Measurements from ENCODE around the gene NRXN3. TPM values are rescaled to one million over a fixed set of nuclear protein-coding genes. Genes with fewer than 3 reads are reported as not detected.

Gene NRXN3
- total and polyA plus RNA-seq, 2 of the 13 experiments (the other 11 are each of a cell fraction or from before 2014, with no cell fraction given), result 0.03 TPM; not detected in 1

DNA sequence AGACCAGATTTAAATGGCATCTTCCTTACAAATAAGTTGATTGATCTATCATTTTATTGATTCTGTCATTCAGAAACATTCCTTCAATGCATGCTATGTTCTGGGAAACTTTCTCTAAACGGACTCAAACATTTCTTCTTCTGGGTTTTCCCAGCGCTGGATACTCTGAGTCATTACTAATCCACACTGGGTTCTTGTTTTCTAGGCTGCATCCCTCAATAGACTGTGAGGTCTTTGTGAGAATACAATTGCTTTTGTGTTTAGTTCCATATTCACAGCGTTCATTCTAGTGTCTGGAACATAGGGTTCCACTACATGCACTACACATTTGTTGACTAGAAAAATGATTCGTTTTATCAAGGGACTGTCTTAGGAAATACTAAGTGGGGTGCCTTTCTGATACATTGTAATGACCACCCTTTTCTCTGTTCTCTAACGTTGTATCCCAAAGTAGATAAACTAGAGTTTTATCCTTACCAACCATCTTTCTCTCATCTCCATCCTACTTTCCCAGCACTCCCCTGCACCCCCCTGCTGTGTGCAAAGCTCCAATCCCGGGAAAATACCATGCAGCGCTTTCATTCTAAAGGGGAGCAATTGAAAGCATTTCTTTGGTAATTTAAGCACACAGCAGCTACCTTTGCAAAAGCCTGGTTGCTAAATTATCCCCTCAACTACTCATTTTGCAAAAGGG is 1162.5 kb downstream of the NRXN3 start:
- H3K9me3 ChIP-seq (ENCODE audit: low read length), result peaks cover 89% of the 10 kb centered on the region
- H3K4me2 ChIP-seq (ENCODE audit: low read depth, low read length), result no peak overlapping the region
- no peak overlapping the region for H3K4me3 ChIP-seq (replicated peaks in 1 of 3; ENCODE audit: insufficient read depth in 1 of 3, low read depth in 2 of 3, low read length in 3 of 3)
- intact Hi-C loops (cut with micrococcal nuclease; ENCODE audit: unreplicated experiment), result no loop called here
- no peak for FAIRE-seq
- H3K27me3 ChIP-seq (ENCODE audit: control insufficient read depth in 1 of 2, insufficient read depth in 2 of 2, low read length in 2 of 2), result no peaks in the 10 kb centered on the region
- no peak for ATAC-seq
- POLR2A ChIA-PET, result no interaction called here
- no peaks in the 10 kb centered on the region for H3K4me1 ChIP-seq (ENCODE audit: insufficient read depth, low read length)
- BruUV-seq (replicated peaks), result no TSS peak
- H3K79me2 ChIP-seq (ENCODE audit: insufficient read depth, low read length), result no peaks in the 10 kb centered on the region
- CTCF ChIA-PET (ENCODE audit: low intra/inter-chr PET ratio, low total read pairs), result no interaction called here
- in situ Hi-C loops (cut with HindIII; ENCODE audit: extremely low pct_ligation_motif_present, low pct_unique_long_range_greater_than_20kb), result no loop called here
- no peak overlapping the region for H2AFZ ChIP-seq (ENCODE audit: low read length)
- no peak overlapping the region for H3K9ac ChIP-seq (ENCODE audit: insufficient read depth, low read depth, low read length)
- no peak for DNase-seq (ENCODE audit: low spot score)
- no peak overlapping the region for H3K27ac ChIP-seq (ENCODE audit: extremely low read length, insufficient read depth, low read length)
- H4K20me1 ChIP-seq (ENCODE audit: insufficient read depth, low read length), result no peaks in the 10 kb centered on the region
- 14% methylated on average over 7 of the region's 7 CpGs for WGBS (ENCODE audit: low lambda C conversion rate)
- H3K36me3 ChIP-seq (replicated peaks in 1 of 2; ENCODE audit: control insufficient read depth in 1 of 2, insufficient read depth in 2 of 2, low read length in 2 of 2), result no peaks in the 10 kb centered on the region
- TF ChIP-seq, protein P1, sequence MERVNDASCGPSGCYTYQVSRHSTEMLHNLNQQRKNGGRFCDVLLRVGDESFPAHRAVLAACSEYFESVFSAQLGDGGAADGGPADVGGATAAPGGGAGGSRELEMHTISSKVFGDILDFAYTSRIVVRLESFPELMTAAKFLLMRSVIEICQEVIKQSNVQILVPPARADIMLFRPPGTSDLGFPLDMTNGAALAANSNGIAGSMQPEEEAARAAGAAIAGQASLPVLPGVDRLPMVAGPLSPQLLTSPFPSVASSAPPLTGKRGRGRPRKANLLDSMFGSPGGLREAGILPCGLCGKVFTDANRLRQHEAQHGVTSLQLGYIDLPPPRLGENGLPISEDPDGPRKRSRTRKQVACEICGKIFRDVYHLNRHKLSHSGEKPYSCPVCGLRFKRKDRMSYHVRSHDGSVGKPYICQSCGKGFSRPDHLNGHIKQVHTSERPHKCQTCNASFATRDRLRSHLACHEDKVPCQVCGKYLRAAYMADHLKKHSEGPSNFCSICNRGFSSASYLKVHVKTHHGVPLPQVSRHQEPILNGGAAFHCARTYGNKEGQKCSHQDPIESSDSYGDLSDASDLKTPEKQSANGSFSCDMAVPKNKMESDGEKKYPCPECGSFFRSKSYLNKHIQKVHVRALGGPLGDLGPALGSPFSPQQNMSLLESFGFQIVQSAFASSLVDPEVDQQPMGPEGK (CRISPR knock-in tag; IDR thresholded peaks at IDR 0.05), result no peak
- TF ChIP-seq ATF1 (CRISPR knock-in tag; IDR thresholded peaks at IDR 0.05), result no peak
- TF ChIP-seq ZSCAN31 (CRISPR knock-in tag; IDR thresholded peaks at IDR 0.05; ENCODE audit: low read depth), result no peak
- TF ChIP-seq HDAC1 (CRISPR knock-in tag; IDR thresholded peaks at IDR 0.05), result no peak
- TF ChIP-seq GABPB1 (CRISPR knock-in tag; IDR thresholded peaks at IDR 0.05), result no peak
- TF ChIP-seq ZNF333 (CRISPR knock-in tag; IDR thresholded peaks at IDR 0.05; ENCODE audit: borderline replicate concordance), result no peak
- TF ChIP-seq KAT7 (CRISPR knock-in tag; IDR thresholded peaks at IDR 0.05; ENCODE audit: borderline replicate concordance), result no peak
- no peak for TF ChIP-seq GZF1 (CRISPR knock-in tag; IDR thresholded peaks at IDR 0.05)
- TF ChIP-seq, protein P2, sequence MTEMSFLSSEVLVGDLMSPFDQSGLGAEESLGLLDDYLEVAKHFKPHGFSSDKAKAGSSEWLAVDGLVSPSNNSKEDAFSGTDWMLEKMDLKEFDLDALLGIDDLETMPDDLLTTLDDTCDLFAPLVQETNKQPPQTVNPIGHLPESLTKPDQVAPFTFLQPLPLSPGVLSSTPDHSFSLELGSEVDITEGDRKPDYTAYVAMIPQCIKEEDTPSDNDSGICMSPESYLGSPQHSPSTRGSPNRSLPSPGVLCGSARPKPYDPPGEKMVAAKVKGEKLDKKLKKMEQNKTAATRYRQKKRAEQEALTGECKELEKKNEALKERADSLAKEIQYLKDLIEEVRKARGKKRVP (CRISPR knock-in tag; IDR thresholded peaks at IDR 0.05), result no peak
- TF ChIP-seq, protein P3, sequence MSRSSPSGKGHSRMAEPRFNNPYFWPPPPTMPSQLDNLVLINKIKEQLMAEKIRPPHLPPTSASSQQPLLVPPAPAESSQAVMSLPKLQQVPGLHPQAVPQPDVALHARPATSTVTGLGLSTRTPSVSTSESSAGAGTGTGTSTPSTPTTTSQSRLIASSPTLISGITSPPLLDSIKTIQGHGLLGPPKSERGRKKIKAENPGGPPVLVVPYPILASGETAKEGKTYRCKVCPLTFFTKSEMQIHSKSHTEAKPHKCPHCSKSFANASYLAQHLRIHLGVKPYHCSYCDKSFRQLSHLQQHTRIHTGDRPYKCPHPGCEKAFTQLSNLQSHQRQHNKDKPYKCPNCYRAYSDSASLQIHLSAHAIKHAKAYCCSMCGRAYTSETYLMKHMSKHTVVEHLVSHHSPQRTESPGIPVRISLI (CRISPR knock-in tag; IDR thresholded peaks at IDR 0.05; ENCODE audit: borderline replicate concordance), result no peak
- no peak for TF ChIP-seq RFX1 (IDR thresholded peaks at IDR 0.05)
- no peak for TF ChIP-seq AGO1 (IDR thresholded peaks at IDR 0.05; ENCODE audit: low read depth, low read length, poor library complexity, severe bottlenecking)
- TF ChIP-seq, protein P4, sequence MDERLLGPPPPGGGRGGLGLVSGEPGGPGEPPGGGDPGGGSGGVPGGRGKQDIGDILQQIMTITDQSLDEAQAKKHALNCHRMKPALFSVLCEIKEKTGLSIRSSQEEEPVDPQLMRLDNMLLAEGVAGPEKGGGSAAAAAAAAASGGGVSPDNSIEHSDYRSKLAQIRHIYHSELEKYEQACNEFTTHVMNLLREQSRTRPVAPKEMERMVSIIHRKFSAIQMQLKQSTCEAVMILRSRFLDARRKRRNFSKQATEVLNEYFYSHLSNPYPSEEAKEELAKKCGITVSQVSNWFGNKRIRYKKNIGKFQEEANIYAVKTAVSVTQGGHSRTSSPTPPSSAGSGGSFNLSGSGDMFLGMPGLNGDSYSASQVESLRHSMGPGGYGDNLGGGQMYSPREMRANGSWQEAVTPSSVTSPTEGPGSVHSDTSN (CRISPR knock-in tag; IDR thresholded peaks at IDR 0.05), result no peak
- no peak for TF ChIP-seq PPARG (CRISPR knock-in tag; conservative IDR thresholded peaks at IDR 0.05)
- TF ChIP-seq TAF1 (CRISPR knock-in tag; IDR thresholded peaks at IDR 0.05), result no peak
- no peak for TF ChIP-seq POLR2AphosphoS5 (IDR thresholded peaks at IDR 0.05; ENCODE audit: low read depth, low read length)
- TF ChIP-seq, protein P5, sequence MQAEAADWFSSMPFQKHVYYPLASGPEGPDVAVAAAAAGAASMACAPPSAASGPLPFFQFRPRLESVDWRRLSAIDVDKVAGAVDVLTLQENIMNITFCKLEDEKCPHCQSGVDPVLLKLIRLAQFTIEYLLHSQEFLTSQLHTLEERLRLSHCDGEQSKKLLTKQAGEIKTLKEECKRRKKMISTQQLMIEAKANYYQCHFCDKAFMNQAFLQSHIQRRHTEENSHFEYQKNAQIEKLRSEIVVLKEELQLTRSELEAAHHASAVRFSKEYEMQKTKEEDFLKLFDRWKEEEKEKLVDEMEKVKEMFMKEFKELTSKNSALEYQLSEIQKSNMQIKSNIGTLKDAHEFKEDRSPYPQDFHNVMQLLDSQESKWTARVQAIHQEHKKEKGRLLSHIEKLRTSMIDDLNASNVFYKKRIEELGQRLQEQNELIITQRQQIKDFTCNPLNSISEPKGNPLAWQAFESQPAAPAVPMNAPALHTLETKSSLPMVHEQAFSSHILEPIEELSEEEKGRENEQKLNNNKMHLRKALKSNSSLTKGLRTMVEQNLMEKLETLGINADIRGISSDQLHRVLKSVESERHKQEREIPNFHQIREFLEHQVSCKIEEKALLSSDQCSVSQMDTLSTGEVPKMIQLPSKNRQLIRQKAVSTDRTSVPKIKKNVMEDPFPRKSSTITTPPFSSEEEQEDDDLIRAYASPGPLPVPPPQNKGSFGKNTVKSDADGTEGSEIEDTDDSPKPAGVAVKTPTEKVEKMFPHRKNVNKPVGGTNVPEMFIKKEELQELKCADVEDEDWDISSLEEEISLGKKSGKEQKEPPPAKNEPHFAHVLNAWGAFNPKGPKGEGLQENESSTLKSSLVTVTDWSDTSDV (CRISPR knock-in tag; IDR thresholded peaks at IDR 0.05), result no peak
- no peak for TF ChIP-seq ZSCAN25 (CRISPR knock-in tag; IDR thresholded peaks at IDR 0.05)

Data from HepG2 (cell line).